ENCODE measurements around the gene ANKRD9.

DNA sequence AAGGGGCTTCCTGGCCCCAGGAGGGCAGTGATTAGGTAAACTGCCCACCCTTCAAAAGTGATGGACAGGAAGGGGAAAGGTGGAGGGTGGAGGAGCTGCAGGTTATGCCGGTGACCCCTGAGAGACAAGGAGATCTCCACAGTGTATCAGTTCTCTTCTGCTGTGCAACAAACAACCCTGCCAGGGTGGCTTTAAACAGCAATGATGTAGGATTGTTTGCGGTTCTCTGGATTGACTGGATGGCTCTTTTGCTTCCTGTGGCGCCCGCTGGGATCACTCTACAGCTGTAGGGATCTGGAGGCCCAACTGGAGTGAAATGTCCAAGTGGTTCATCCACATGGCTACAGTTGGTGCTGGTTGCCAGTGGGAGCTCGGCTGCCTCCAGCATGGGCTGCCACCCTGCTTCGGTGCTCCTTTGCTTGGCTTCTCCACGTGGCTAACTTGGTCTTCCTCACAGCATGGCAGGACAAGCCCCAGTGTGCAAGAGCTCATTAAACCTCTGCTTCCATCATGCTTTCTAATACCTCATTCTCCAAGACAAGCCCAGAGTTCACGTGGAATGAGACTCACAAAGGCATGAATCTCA lies 8.6 kb upstream of the ANKRD9 start:
- TF ChIP-seq CTCF (IDR thresholded peaks at IDR 0.05) (no peak), EZH2 (IDR thresholded peaks at IDR 0.05) (no peak), EZH2phosphoT487 (IDR thresholded peaks at IDR 0.05) (no peak)

Measured in neural progenitor cell (in vitro differentiated cells).